GM10266 (cell line): ENCODE measurements around the gene ACAP3.
A peak's percentile ranks its signal among the peaks of the same experiment; 100 is the strongest.

Source experiments
- DNase-seq: peaks from one replicate; pipeline ENCODE4 v3.0.0; 2012; ENCODE audit errors: extremely low spot score
- CTCF ChIP-seq: IDR thresholded peaks from 2 replicates; pipeline ENCODE4 v1.5.1; 2012; ENCODE audit warnings: mild to moderate bottlenecking, low read depth; ENCODE audit not compliant: control insufficient read depth, insufficient read depth; ENCODE audit errors: missing control alignments

Gene ACAP3

GRCh38 chr1:1290238-1290731 lies 17.4 kb downstream of the ACAP3 start:
- peak; percentile 80 for DNase-seq
- TF ChIP-seq CTCF, result peak; percentile 58

- TF ChIP-seq CTCF, result no peak
- DNase-seq, result no peak
Observed at GRCh38 chr1:1287288-1288110, 20.2 kb downstream of the ACAP3 start.

GRCh38 chr1:1286313-1287261 lies 21.1 kb downstream of the ACAP3 start:
- no peak for TF ChIP-seq CTCF
- no peak for DNase-seq

GRCh38 chr1:1285611-1286311 lies 22.0 kb downstream of the ACAP3 start:
- no peak for TF ChIP-seq CTCF
- DNase-seq, result no peak

- no peak for TF ChIP-seq CTCF
- no peak for DNase-seq
Observed at GRCh38 chr1:1285102-1285571, 22.6 kb downstream of the ACAP3 start.

DNA sequence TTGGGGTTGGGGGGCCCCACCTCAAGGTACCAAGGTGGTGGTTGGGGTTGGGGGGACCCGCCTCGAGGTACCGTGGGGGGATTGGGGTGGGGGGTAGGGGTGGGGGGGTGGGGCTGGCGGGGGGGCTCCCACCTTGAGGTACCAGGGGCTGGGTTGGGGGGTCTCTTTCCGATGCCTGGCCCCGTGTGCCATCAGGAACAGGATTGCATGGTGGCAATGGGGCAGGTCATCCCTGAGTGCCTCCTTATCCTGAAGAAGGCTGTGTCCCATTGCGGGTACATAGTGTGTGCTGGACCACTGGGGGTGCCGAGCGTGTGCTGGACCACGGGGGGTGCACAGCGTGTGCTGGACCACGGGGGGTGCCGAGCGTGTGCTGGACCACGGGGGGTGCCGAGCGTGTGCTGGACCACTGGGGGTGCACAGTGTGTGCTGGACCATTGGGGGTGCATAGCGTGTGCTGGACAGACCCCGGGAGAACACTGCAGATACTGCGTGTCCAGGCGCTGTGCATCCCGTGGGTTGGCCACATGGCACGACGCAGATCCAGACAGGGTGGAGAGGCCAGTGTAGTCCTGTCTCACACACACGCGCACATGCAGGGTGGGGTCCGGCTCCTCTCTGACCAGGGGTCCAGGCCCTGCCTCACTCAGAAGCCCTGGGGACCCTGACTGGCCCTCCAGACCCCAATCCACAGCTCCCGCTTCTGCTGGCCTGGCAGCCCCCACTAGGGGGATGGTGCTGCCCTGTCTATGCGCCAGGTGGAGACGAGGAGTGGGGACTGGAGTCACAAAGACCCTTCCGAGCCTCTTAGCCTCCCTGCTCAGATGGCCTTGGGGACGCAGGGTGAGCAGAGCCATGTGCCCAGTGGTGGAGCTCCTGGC lies 23.3 kb downstream of the ACAP3 start:
- no peak for TF ChIP-seq CTCF
- DNase-seq, result no peak
